Tibial nerve (tissue), 4 donors: ENCODE data around the gene FGD5. TPM values are rescaled to one million over a fixed set of nuclear protein-coding genes. Genes with fewer than 3 reads are reported as not detected.
A peak's percentile ranks its signal among the peaks of the same experiment; 100 is the strongest.

Experiments
- DNase-seq, 2 donors: peaks; one replicate each; pipeline ENCODE4 v3.0.0-alpha.2; 2019; ENCODE audit warnings: low spot score in 2 of 2
- H3K27ac ChIP-seq, 4 donors: fragments of 200-600 bp; sonication (generic) in 3 of 4; one replicate each; pipeline ENCODE4 v1.5.1; 2017 to 2019; ENCODE audit warnings: mild to moderate bottlenecking in 1 of 4
- H3K27me3 ChIP-seq, 2 donors: fragments of 200-600 bp; sonication (generic) in 1 of 2; one replicate each; pipeline versions ENCODE4 v1.5.1 to v1.6.0; 2017 to 2019
- H3K36me3 ChIP-seq, 3 donors: fragments of 200-600 bp; sonication (generic); one replicate each; pipeline ENCODE4 v1.5.1; 2018 to 2019
- H3K4me1 ChIP-seq, 4 donors: fragments of 200-600 bp; sonication (generic) in 3 of 4; one replicate each; pipeline ENCODE4 v1.5.1; 2017 to 2019
- H3K4me3 ChIP-seq, 4 donors: fragments of 200-600 bp; sonication (generic) in 3 of 4; one replicate each; pipeline ENCODE4 v1.5.1; 2017 to 2019; ENCODE audit warnings: mild to moderate bottlenecking in 1 of 4, moderate library complexity in 1 of 4
- H3K9me3 ChIP-seq, 4 donors: fragments of 200-600 bp; sonication (generic) in 3 of 4; one replicate each; pipeline ENCODE4 v1.5.1; 2017 to 2019
- CTCF ChIP-seq, 5 experiments: fragments of 200-600 bp in 3 of 5; fragments of 450-650 bp in 2 of 5; sonication (generic) in 3 of 5; IDR thresholded peaks; one replicate each; pipeline ENCODE4 v1.5.1; 2016 to 2019; ENCODE audit warnings: antibody characterized with exemption in 5 of 5, mild to moderate bottlenecking in 3 of 5, moderate library complexity in 2 of 5
- EP300 ChIP-seq, 2 donors: sonication (generic); formaldehyde crosslinking; IDR thresholded peaks; one replicate each; pipeline ENCODE4 v1.6.1; 2017; ENCODE audit warnings: antibody characterized with exemption in 2 of 2, mild to moderate bottlenecking in 1 of 2
- POLR2A ChIP-seq, 2 donors: fragments of 450-650 bp; IDR thresholded peaks; one replicate each; pipeline ENCODE4 v1.6.1; 2017; ENCODE audit warnings: antibody characterized with exemption in 2 of 2, mild to moderate bottlenecking in 2 of 2, moderate library complexity in 2 of 2
- WGBS, 2 donors: methylation state at CpG; one replicate each; pipeline ENCODE4 v1.1.5; 2018; 5-methylcytosine and 5-hydroxymethylcytosine counted together
- total RNA-seq, 4 donors: library from RNA; depleted of rRNA; stranded (reverse); fragments of >200 nt; gene quantifications; one replicate each; pipeline ENCODE4 v1.1.0, GENCODE V29; 2016

The FGD5 gene
- total RNA-seq, 4 donors from 2014 or later, result 33.3 to 41.8 (median 38.7) TPM

- H3K9me3 ChIP-seq, result no peaks in the 10 kb centered on the region
- no peak overlapping the region for H3K4me3 ChIP-seq
- 59 to 64% methylated on average over 4 of the region's 4 CpGs for WGBS, 2 donors
- TF ChIP-seq CTCF (IDR thresholded peaks at IDR 0.05) (no peak), EP300 (IDR thresholded peaks at IDR 0.05) (no peak), POLR2A (IDR thresholded peaks at IDR 0.05) (no peak)
- peak overlapping the region in 1 of 4 donors; percentile 74 for H3K27ac ChIP-seq
- H3K4me1 ChIP-seq, result peaks cover 0 to 69% (median 13%) of the 10 kb centered on the region in 4 donors
- no peak for DNase-seq
- no peaks in the 10 kb centered on the region for H3K27me3 ChIP-seq
- H3K36me3 ChIP-seq, result no peaks in the 10 kb centered on the region
These were observed 27.1 kb downstream of the FGD5 start for GRCh38 chr3:14845826-14846225.

GRCh38 chr3:14846226-14846880 is 27.6 kb downstream of the FGD5 start:
- DNase-seq, result no peak
- WGBS, 2 donors, result 43 to 52% methylated on average over 7 of the region's 7 CpGs

GRCh38 chr3:14847613-14848541 is 29.1 kb downstream of the FGD5 start:
- Histone ChIP-seq H3K27me3 (no peaks in the 10 kb centered on the region), H3K9me3 (peaks cover 0 to 2% (median 0%) of the 10 kb centered on the region in 4 donors), H3K27ac (peak overlapping the region in 3 of 4 donors; percentile 38 to 78 (median 74)), H3K4me3 (no peak overlapping the region), H3K4me1 (peaks cover 0 to 59% (median 13%) of the 10 kb centered on the region in 4 donors), H3K36me3 (no peaks in the 10 kb centered on the region)
- 23 to 31% methylated on average over 15 of the region's 15 CpGs for WGBS, 2 donors
- TF ChIP-seq POLR2A (IDR thresholded peaks at IDR 0.05), result no peak
- TF ChIP-seq CTCF (IDR thresholded peaks at IDR 0.05), result no peak
- peak in 1 of 2 donors; percentile 25 for TF ChIP-seq EP300 (IDR thresholded peaks at IDR 0.05)
- DNase-seq, result peak in 1 of 2 donors; percentile 41

More at GRCh38 chr3:14846226-14846880, 27.6 kb downstream of the FGD5 start:
- Histone ChIP-seq H3K4me1 (peaks cover 0 to 65% (median 13%) of the 10 kb centered on the region in 4 donors), H3K27me3 (no peaks in the 10 kb centered on the region), H3K27ac (peak overlapping the region in 1 of 4 donors; percentile 74), H3K4me3 (no peak overlapping the region), H3K36me3 (no peaks in the 10 kb centered on the region), H3K9me3 (no peaks in the 10 kb centered on the region)
- no peak for TF ChIP-seq CTCF (IDR thresholded peaks at IDR 0.05)
- TF ChIP-seq POLR2A (IDR thresholded peaks at IDR 0.05), result no peak
- TF ChIP-seq EP300 (IDR thresholded peaks at IDR 0.05), result no peak

GRCh38 chr3:14848906-14849305 is 30.1 kb downstream of the FGD5 start:
- H3K27me3 ChIP-seq, result no peaks in the 10 kb centered on the region
- H3K4me1 ChIP-seq, result peaks cover 0 to 69% (median 13%) of the 10 kb centered on the region in 4 donors
- peaks cover 0 to 2% (median 0%) of the 10 kb centered on the region in 4 donors for H3K9me3 ChIP-seq
- no peak overlapping the region for H3K4me3 ChIP-seq
- no peak for DNase-seq
- H3K36me3 ChIP-seq, result no peaks in the 10 kb centered on the region
- H3K27ac ChIP-seq, result peak overlapping the region in 1 of 4 donors; percentile 74
- WGBS, 2 donors, result 72 to 87% methylated on average over 8 of the region's 8 CpGs
- no peak for TF ChIP-seq CTCF (IDR thresholded peaks at IDR 0.05)
- TF ChIP-seq POLR2A (IDR thresholded peaks at IDR 0.05), result no peak
- TF ChIP-seq EP300 (IDR thresholded peaks at IDR 0.05), result no peak
